ENCODE measurements around the gene AP5Z1. TPM values are rescaled to one million over a fixed set of nuclear protein-coding genes. Genes with fewer than 3 reads are reported as not detected.
A peak's percentile ranks its signal among the peaks of the same experiment; 100 is the strongest.

AP5Z1 gene
- total and polyA plus RNA-seq, 11 donors, result 8.4 to 31.9 (median 13.4) TPM

GRCh38 chr7:4788627-4789189 lies 13.3 kb downstream of the AP5Z1 start:
- Histone ChIP-seq H3K27me3 (no peaks in the 10 kb centered on the region), H3K9me3 (no peaks in the 10 kb centered on the region), H3K36me3 (peaks cover 0 to 82% (median 67%) of the 10 kb centered on the region in 9 donors), H3K4me1 (peaks cover 0 to 22% (median 5%) of the 10 kb centered on the region in 12 donors), H3K27ac (no peak overlapping the region), H3K4me3 (no peak overlapping the region)
- intact Hi-C loops (cut with DNase I), result no loop called here
- 91 to 95% (median 94%) methylated on average over 24 to 27 of the region's 27 CpGs for WGBS, 4 donors
- ATAC-seq (no peak), DNase-seq (peak in 1 of 5 donors; percentile 58)
- no peak for TF ChIP-seq CTCF (IDR thresholded peaks at IDR 0.05)
- TF ChIP-seq POLR2A (IDR thresholded peaks at IDR 0.05), result no peak

- Histone ChIP-seq H3K36me3 (peaks cover 0 to 75% (median 63%) of the 10 kb centered on the region in 9 donors), H3K4me1 (peaks cover 0 to 17% (median 5%) of the 10 kb centered on the region in 12 donors), H3K9me3 (no peaks in the 10 kb centered on the region), H3K27ac (no peak overlapping the region), H3K27me3 (no peaks in the 10 kb centered on the region), H3K4me3 (no peak overlapping the region)
- 83 to 93% (median 91%) methylated on average over 15 to 26 of the region's 26 CpGs for WGBS, 4 donors
- DNase-seq (peak in 2 of 5 donors; percentile 21 to 53), ATAC-seq (peak in 1 of 4 donors; percentile 20)
- intact Hi-C loops (cut with DNase I), result loop anchor here in 2 of 10 donors (10.0 kb wide), 2 partner anchors 95 to 295 kb away; partner anchors contain the start of gene RADIL (in 1 of the 2)
- no peak for TF ChIP-seq CTCF (IDR thresholded peaks at IDR 0.05)
Observed at GRCh38 chr7:4789194-4790077, 14.0 kb downstream of the AP5Z1 start.

- Histone ChIP-seq H3K27me3 (no peaks in the 10 kb centered on the region), H3K36me3 (peaks cover 0 to 68% (median 59%) of the 10 kb centered on the region in 9 donors), H3K9me3 (no peaks in the 10 kb centered on the region), H3K4me3 (no peak overlapping the region), H3K4me1 (peaks cover 0 to 12% (median 5%) of the 10 kb centered on the region in 12 donors), H3K27ac (no peak overlapping the region)
- WGBS, 4 donors, result 64 to 86% (median 83%) methylated on average over 5 to 9 of the region's 9 CpGs
- ATAC-seq, result no peak
- TF ChIP-seq CTCF (IDR thresholded peaks at IDR 0.05) (no peak), POLR2A (IDR thresholded peaks at IDR 0.05) (no peak)
- intact Hi-C loops (cut with DNase I), result loop anchor here in 2 of 10 donors (10.0 kb wide), 2 partner anchors 95 to 295 kb away; partner anchors contain the start of gene RADIL (in 1 of the 2)
- no peak for DNase-seq
Observed at GRCh38 chr7:4790078-4790465, 14.6 kb downstream of the AP5Z1 start.

GRCh38 chr7:4790516-4790991 lies 15.1 kb downstream of the AP5Z1 start:
- Histone ChIP-seq H3K9me3 (no peaks in the 10 kb centered on the region), H3K4me3 (no peak overlapping the region), H3K36me3 (peaks cover 0 to 64% (median 54%) of the 10 kb centered on the region in 9 donors), H3K27ac (no peak overlapping the region), H3K4me1 (peaks cover 0 to 10% (median 5%) of the 10 kb centered on the region in 12 donors), H3K27me3 (no peaks in the 10 kb centered on the region)
- WGBS, 4 donors, result 94 to 96% (median 95%) methylated on average over 4 to 24 of the region's 24 CpGs
- intact Hi-C loops (cut with DNase I), result loop anchor here in 2 of 10 donors (10.0 kb wide), 2 partner anchors 94 to 294 kb away; partner anchors contain the start of gene RADIL (in 1 of the 2)
- no peak for ATAC-seq
- TF ChIP-seq POLR2A (IDR thresholded peaks at IDR 0.05) (no peak), CTCF (IDR thresholded peaks at IDR 0.05) (no peak)
- peak in 1 of 5 donors; percentile 51 for DNase-seq

Data from heart left ventricle (tissue), 16 donors.